ENCODE results near the gene SYT3. TPM values are rescaled to one million over a fixed set of nuclear protein-coding genes. Genes with fewer than 3 reads are reported as not detected.

SYT3 gene
- total RNA-seq, 2 donors from 2014 or later, result 0.19 to 0.59 TPM

GRCh38 chr19:50632151-50632835 lies 7.4 kb downstream of the SYT3 start:
- Histone ChIP-seq H3K4me1 (no peaks in the 10 kb centered on the region), H3K36me3 (no peaks in the 10 kb centered on the region), H3K27ac (no peak overlapping the region), H3K4me3 (no peak overlapping the region), H3K9me3 (peaks cover 7 to 28% of the 10 kb centered on the region in 2 donors), H3K27me3 (no peaks in the 10 kb centered on the region)
- no peak for DNase-seq (ENCODE audit: low spot score)
- TF ChIP-seq CTCF (IDR thresholded peaks at IDR 0.05), result no peak

GRCh38 chr19:50629801-50630200 lies 9.9 kb downstream of the SYT3 start:
- Histone ChIP-seq H3K4me1 (no peaks in the 10 kb centered on the region), H3K36me3 (no peaks in the 10 kb centered on the region), H3K4me3 (no peak overlapping the region), H3K27me3 (no peaks in the 10 kb centered on the region), H3K27ac (no peak overlapping the region), H3K9me3 (peaks cover 7 to 24% of the 10 kb centered on the region in 2 donors)
- TF ChIP-seq CTCF (IDR thresholded peaks at IDR 0.05), result no peak
- DNase-seq (ENCODE audit: low spot score), result no peak

- TF ChIP-seq CTCF (IDR thresholded peaks at IDR 0.05), result no peak
- DNase-seq (ENCODE audit: low spot score), result no peak
- Histone ChIP-seq H3K4me3 (no peak overlapping the region), H3K27me3 (no peaks in the 10 kb centered on the region), H3K36me3 (no peaks in the 10 kb centered on the region), H3K27ac (no peak overlapping the region), H3K9me3 (peaks cover 7 to 18% of the 10 kb centered on the region in 2 donors), H3K4me1 (no peaks in the 10 kb centered on the region)
Observed at GRCh38 chr19:50629194-50629593, 10.5 kb downstream of the SYT3 start.

- no peak for TF ChIP-seq CTCF (IDR thresholded peaks at IDR 0.05)
- no peak for DNase-seq (ENCODE audit: low spot score)
- no peaks in the 10 kb centered on the region for H3K27me3 ChIP-seq
Observed at GRCh38 chr19:50628551-50628950, 11.1 kb downstream of the SYT3 start.

GRCh38 chr19:50628146-50628545 lies 11.5 kb downstream of the SYT3 start:
- no peaks in the 10 kb centered on the region for H3K4me1 ChIP-seq
- peaks cover 0 to 8% of the 10 kb centered on the region in 2 donors for H3K9me3 ChIP-seq
- H3K27me3 ChIP-seq, result no peaks in the 10 kb centered on the region
- H3K4me3 ChIP-seq, result no peak overlapping the region
- H3K27ac ChIP-seq, result no peak overlapping the region
- DNase-seq (ENCODE audit: low spot score), result no peak
- no peak for TF ChIP-seq CTCF (IDR thresholded peaks at IDR 0.05)
- no peaks in the 10 kb centered on the region for H3K36me3 ChIP-seq

More at GRCh38 chr19:50628551-50628950, 11.1 kb downstream of the SYT3 start:
- H3K36me3 ChIP-seq, result no peaks in the 10 kb centered on the region
- no peak overlapping the region for H3K4me3 ChIP-seq
- H3K4me1 ChIP-seq, result no peaks in the 10 kb centered on the region
- H3K9me3 ChIP-seq, result peaks cover 4 to 12% of the 10 kb centered on the region in 2 donors
- no peak overlapping the region for H3K27ac ChIP-seq

- DNase-seq (ENCODE audit: low spot score), result no peak
- Histone ChIP-seq H3K27ac (no peak overlapping the region), H3K36me3 (no peaks in the 10 kb centered on the region), H3K4me1 (no peaks in the 10 kb centered on the region), H3K4me3 (no peak overlapping the region), H3K27me3 (no peaks in the 10 kb centered on the region), H3K9me3 (no peaks in the 10 kb centered on the region)
- TF ChIP-seq CTCF (IDR thresholded peaks at IDR 0.05), result no peak
Observed at GRCh38 chr19:50626795-50627194, 12.9 kb downstream of the SYT3 start.

Measured in right atrium auricular region (tissue), 2 donors.